HL-60 (cell line): Measurements from ENCODE around the gene OR10H4.

ENCODE experiments used
- GABPA ChIP-seq: IDR thresholded peaks from 2 replicates; pipeline ENCODE4 v1.6.1; 2012; ENCODE audit warnings: low read depth
- POLR2AphosphoS5 ChIP-seq: IDR thresholded peaks from 2 replicates; pipeline ENCODE4 v1.6.1; 2012; ENCODE audit warnings: low read depth
- SPI1 ChIP-seq: IDR thresholded peaks from 2 replicates; pipeline ENCODE4 v1.6.1; 2012; ENCODE audit warnings: low read depth, mild to moderate bottlenecking, borderline replicate concordance
- TF ChIP-seq, protein P1 (sequence below): IDR thresholded peaks from one replicate; pipeline ENCODE4 v1.5.1; 2011; ENCODE audit warnings: low read length, control low read depth, inconsistent platforms; ENCODE audit not compliant: insufficient read depth
- TF ChIP-seq, protein P2 (sequence below): IDR thresholded peaks from 2 replicates; pipeline ENCODE4 v1.6.1; 2012; ENCODE audit warnings: low read depth; ENCODE audit not compliant: insufficient replicate concordance

DNA sequence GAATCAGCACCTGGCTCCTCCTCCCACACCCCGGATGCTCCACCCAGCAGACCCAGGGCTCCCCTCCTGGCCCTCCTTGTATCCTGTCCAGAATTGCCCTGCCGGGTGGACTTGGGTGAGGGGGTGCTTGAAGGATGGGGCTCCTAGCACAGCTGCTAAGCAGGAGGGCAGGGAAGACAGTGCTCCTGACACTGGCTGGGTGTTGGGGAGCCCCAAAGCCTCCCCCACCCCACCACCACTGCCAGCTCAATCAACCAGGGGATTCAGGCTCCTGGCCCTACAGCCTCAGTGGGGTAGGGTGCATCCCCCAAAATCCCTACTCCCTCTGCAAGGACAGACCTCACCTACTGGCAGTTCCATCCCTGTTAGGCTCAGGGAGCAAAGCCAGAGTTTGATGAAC lies 11.9 kb upstream of the OR10H4 start:
- TF ChIP-seq, protein P1, sequence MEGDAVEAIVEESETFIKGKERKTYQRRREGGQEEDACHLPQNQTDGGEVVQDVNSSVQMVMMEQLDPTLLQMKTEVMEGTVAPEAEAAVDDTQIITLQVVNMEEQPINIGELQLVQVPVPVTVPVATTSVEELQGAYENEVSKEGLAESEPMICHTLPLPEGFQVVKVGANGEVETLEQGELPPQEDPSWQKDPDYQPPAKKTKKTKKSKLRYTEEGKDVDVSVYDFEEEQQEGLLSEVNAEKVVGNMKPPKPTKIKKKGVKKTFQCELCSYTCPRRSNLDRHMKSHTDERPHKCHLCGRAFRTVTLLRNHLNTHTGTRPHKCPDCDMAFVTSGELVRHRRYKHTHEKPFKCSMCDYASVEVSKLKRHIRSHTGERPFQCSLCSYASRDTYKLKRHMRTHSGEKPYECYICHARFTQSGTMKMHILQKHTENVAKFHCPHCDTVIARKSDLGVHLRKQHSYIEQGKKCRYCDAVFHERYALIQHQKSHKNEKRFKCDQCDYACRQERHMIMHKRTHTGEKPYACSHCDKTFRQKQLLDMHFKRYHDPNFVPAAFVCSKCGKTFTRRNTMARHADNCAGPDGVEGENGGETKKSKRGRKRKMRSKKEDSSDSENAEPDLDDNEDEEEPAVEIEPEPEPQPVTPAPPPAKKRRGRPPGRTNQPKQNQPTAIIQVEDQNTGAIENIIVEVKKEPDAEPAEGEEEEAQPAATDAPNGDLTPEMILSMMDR = no peak
- TF ChIP-seq GABPA (no peak), POLR2AphosphoS5 (no peak), SPI1 (no peak)
- TF ChIP-seq, protein P2, sequence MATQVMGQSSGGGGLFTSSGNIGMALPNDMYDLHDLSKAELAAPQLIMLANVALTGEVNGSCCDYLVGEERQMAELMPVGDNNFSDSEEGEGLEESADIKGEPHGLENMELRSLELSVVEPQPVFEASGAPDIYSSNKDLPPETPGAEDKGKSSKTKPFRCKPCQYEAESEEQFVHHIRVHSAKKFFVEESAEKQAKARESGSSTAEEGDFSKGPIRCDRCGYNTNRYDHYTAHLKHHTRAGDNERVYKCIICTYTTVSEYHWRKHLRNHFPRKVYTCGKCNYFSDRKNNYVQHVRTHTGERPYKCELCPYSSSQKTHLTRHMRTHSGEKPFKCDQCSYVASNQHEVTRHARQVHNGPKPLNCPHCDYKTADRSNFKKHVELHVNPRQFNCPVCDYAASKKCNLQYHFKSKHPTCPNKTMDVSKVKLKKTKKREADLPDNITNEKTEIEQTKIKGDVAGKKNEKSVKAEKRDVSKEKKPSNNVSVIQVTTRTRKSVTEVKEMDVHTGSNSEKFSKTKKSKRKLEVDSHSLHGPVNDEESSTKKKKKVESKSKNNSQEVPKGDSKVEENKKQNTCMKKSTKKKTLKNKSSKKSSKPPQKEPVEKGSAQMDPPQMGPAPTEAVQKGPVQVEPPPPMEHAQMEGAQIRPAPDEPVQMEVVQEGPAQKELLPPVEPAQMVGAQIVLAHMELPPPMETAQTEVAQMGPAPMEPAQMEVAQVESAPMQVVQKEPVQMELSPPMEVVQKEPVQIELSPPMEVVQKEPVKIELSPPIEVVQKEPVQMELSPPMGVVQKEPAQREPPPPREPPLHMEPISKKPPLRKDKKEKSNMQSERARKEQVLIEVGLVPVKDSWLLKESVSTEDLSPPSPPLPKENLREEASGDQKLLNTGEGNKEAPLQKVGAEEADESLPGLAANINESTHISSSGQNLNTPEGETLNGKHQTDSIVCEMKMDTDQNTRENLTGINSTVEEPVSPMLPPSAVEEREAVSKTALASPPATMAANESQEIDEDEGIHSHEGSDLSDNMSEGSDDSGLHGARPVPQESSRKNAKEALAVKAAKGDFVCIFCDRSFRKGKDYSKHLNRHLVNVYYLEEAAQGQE = no peak
